Frontal cortex (tissue), 1 donor: ENCODE measurements around the gene NLRC4. TPM values are rescaled to one million over a fixed set of nuclear protein-coding genes. Genes with fewer than 3 reads are reported as not detected.

Experiments used
- small RNA-seq: library from RNA; depleted of rRNA; stranded (forward); fragments of <200 nt; gene quantifications from one replicate; pipeline ENCODE3, GENCODE V24; 2014
- total RNA-seq: library from RNA; depleted of rRNA; stranded (reverse); fragments of >200 nt; gene quantifications from one replicate; pipeline ENCODE4 v1.2.3, GENCODE V29; 2014

NLRC4 gene
- total RNA-seq, 1 donor from 2014 or later, result 0.41 TPM

Small RNA genes within 50 kb of the gene (small RNA-seq; reads per million reads assigned to genes)
- gene RNU6-647P, result not detected

Other genes with a start within 250 kb of the NLRC4 start
- 69.3 TPM for gene DPY30, start 225.1 kb downstream of the NLRC4 start, total RNA-seq
- 293 TPM for gene SPAST, start 201.3 kb downstream of the NLRC4 start, total RNA-seq
- gene SLC30A6, start 99.0 kb downstream of the NLRC4 start, total RNA-seq, result 33.4 TPM
- gene YIPF4, start 13.0 kb upstream of the NLRC4 start, total RNA-seq, result 43.6 TPM
- 257 TPM for gene BIRC6, start 92.1 kb upstream of the NLRC4 start, total RNA-seq